ENCODE results near the gene R3HDM4. TPM values are rescaled to one million over a fixed set of nuclear protein-coding genes. Genes with fewer than 3 reads are reported as not detected.
A peak's percentile ranks its signal among the peaks of the same experiment; 100 is the strongest.
"Not testable (repeated sequence)": the region's sequence is repeated elsewhere in the genome, so short reads cannot be mapped to it uniquely, and the experiment has no call there.

The R3HDM4 gene
- total RNA-seq, 1 experiment from 2014 or later: 40.8 TPM

DNA sequence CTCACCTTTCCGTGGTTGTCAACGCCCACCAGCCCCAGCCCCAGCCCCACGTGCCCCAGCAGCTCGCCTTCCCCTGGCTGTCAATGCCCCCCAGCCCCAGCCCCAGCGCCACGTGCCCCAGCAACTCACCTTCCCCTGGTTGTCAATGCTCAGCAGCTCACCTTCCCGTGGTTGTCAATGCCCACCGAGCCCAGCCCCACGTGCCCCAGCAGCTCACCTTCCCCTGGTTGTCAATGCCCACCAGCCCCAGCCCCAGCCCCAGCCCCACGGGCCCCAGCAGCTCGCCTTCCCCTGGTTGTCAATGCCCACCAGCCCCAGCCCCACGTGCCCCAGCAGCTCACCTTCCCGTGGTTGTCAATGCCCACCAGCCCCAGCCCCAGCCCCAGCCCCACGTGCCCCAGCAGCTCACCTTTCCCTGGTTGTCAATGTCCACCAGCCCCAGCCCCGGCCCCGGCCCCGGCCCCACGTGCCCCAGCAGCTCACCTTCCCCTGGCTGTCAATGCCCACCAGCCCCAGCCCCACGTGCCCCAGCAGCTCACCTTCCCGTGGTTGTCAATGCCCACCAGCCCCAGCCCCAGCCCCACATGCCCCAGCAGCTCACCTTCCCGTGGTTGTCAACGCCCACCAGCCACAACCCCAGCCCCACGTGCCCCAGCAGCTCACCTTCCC, 34.9 kb downstream of the R3HDM4 start:
- not testable (repeated sequence) for DNase-seq (ENCODE audit: low read depth)

DNA sequence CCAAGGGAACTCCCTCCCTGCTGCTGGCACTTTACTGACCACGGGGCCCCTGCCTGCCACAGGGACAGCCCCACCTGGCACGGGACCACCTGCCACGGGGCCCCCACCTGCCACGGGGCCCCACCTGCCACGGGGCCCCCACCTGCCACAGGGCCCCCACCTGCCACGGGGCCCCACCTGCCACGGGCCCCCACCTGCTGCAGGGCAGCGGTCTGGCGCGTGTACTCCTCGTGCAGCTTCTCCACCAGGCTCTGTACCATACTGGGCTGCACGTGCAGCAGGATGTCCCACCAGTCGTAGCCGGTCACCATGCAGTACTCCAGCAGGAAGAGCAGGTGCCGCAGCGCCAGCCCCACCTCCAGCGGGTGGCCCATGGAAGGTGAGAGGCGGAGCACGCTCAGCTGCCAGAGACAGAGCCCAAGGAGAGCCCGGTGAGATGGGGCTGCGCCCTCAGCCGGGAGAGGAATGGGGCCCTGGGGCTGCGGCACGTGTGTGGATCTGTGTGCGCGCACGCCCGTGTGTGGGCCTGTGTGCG, 36.2 kb downstream of the R3HDM4 start:
- no peak for DNase-seq (ENCODE audit: low read depth)

DNA sequence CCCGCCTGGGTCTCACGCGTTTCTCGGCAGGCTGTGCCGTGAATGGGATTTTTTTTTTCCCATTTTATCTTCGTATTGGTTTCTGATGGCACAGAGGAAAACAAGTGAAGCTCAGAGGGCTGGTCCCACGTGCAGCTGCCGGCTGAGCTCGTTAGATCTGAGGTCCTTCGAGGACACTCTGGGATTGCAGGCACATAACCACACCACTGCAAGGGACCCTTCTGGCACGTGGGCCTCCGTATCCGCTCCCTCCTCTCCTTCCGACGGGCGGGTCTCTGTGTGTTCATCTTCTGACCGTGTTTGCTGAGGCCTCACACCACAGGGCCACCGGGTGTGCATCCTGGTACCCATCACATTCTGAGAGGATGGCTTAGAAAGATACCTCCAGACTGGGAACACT, 36.9 kb downstream of the R3HDM4 start:
- no peak for DNase-seq (ENCODE audit: low read depth)

DNA sequence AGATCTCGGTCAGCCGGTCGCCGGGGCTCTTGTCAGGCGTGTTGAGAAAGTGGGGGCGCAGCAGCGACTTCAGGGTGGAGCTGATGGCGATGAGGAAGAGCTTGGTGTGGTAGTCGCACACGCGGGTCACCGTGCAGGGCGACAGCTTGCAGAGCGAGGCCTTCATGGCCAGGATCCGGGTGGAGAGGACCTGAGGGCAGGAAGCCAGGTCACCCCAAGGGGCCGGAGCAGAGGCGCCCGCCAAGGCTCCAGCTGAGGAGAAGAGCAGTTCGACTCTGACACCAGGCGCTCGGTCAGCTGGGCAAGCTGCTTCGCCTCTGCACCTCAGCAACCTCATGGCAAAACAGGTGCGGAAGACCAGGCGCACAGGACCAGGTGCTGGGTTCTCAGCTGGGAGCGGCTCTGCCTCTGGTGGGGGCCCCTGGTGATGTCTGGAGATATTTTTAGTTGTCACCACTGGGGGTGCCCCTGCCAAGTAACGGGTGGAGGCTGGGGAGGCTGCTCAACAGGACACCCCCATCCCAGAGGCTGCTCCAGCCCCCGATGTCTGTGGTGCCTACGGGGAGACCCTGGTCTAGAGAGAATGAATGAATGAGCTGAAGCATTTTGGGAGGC, 37.6 kb downstream of the R3HDM4 start:
- no peak for DNase-seq (ENCODE audit: low read depth)

DNA sequence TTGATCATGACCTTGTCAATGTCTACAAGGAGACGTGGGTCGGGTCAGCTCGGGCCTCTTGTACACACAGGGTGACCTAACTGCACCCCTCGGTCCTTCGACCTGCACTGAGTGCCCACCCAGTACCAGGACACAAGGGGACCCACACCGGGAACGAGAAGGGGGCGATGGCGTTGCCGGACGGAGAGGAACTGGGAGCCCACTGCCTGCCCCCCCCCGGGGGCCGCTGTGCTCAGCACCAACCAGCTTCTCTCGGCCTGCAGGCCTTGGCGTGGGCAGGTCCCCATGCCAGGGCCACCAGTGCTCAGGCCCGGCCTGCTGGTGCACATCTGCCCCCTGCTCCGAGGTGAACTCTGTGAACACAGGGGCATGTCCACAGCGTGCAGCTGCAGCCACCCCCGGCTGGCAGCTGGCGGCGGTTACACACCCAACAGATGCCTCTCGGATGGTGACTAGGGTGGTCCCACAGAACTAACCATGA, 39.4 kb downstream of the R3HDM4 start:
- DNase-seq (ENCODE audit: low read depth): no peak

DNA sequence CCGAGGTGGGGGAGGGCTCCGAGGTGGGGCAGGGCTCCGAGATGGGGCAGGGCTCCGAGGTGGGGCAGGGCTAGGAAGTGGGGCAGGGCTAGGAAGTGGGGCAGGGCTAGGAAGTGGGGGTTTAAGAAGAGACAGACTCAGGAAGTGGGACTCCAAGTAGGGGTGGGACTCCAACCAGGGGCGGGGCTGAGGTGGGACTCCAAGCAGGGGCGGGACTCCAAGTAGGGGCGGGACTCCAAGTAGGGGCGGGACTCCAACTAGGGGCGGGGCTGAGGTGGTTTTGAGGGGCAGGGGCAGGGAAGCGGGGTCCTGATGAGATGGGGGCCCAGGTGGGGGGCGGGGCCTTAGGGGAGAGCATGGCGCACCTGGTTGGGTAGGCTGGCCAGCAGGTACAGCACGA, 39.9 kb downstream of the R3HDM4 start:
- peak; percentile 81 for DNase-seq (ENCODE audit: low read depth)

DNA sequence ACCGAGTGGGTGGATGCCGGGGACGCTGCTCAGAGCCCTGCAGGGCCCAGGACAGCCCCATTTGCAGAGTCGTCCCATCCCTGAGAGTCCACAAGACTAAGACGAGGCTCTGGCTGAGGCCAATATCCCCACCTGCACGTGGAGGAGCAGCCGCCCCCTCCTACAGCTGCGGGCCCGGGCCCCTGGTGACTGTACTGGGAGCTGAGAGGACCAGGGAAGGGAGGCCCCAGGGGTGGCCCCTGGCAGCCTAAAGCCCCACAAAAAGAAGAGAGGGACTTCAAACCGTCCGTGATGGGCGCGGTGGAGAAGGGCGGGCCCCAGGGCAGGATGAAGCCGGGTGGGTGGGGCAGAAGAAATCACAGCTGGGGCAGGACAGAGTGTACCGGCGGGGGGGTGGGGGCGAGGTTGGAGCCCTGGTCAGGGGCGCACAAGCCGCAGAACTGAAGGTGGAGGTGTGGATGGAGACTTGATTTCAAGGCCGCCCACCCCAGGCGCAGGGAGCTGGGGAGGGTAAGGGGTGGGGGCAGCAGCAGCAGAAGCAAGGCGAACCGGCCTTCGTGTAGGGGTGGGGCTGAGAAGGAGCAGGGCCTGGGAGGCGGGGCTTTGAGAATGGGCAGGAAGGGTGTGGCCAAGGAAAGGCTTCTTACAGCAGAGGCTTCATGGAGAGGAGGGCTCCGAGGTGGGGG, 40.6 kb downstream of the R3HDM4 start:
- peak; percentile 90 for DNase-seq (ENCODE audit: low read depth)

DNA sequence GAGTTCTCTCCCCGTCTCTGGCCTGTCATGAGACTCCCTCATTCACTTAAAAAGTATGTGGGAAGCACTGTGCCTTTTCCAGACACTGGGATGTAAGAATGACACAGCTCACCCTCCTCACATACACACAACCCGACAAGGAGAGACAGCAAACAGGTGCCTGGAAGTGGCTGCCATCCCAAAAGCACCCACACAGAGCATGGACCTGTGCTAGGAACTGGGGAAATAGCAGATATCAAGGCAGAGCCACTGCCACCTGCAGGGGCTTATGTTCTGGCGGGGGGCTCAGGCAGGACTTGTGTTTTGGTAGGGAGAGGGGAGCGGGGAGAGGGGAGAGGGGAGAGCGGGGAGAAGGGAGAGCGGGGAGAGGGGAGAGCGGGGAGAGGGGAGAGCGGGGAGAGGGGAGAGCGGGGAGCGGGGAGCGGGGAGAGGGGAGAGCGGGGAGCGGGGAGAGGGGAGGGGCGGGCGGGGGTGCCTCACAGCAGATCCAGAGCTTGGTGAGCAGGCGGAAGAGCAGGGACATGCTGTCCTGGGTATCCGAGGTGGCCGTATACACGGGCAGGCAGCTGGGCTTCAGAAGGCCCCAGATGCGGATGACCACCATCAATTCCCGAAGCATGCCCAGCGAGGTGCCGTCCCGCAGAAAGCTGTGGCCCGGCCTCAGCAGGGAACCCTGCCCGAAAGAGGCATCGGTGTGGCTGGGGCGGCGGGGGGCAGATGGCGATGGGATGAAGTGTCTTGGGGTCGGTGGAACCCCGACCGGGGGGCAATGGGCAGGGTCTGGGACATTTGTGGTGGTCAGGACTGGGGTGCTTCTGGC, 41.4 kb downstream of the R3HDM4 start:
- DNase-seq (ENCODE audit: low read depth): peak; percentile 41

DNA sequence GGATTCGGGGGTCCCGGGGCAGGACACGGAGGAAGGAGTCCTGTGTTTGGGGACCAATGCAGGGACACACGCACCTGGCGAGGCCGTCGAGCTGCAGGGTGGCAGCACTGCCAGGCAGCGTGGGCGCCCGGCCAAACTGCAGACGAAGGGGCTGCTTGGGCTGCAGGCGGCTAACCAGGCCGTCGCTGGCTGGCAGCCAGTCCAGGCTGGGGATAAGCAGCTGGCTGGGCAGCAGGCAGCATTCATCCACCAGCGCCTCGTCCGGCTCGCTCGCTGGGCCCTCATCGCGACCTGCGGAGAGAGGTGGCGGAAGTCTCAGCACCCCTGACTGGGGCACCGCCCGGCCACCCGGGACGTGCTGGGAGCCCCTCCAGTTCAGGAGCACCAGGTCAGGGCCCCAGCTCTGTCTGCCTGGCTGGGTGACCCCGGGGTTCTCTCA, 42.0 kb downstream of the R3HDM4 start:
- no peak for DNase-seq (ENCODE audit: low read depth)

DNA sequence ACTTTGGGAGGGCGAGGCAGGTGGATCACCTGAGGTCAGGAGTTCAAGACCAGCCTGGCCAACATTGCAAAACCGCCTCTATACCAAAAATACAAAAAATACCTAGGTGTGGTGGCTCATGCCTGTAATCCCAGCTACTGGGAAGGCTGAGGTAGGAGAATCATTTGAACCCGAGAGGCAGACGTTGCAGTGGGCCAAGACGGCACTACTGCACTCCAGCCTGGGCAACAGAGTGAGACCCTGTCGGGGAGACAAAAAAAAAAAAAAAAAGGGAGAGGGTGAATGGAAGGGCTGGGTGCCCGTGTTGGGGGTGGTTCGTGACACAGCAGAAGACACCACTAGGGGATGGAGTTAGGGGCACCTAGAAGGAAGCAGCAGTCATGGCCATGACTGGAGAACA, 42.7 kb downstream of the R3HDM4 start:
- no peak for DNase-seq (ENCODE audit: low read depth)

DNA sequence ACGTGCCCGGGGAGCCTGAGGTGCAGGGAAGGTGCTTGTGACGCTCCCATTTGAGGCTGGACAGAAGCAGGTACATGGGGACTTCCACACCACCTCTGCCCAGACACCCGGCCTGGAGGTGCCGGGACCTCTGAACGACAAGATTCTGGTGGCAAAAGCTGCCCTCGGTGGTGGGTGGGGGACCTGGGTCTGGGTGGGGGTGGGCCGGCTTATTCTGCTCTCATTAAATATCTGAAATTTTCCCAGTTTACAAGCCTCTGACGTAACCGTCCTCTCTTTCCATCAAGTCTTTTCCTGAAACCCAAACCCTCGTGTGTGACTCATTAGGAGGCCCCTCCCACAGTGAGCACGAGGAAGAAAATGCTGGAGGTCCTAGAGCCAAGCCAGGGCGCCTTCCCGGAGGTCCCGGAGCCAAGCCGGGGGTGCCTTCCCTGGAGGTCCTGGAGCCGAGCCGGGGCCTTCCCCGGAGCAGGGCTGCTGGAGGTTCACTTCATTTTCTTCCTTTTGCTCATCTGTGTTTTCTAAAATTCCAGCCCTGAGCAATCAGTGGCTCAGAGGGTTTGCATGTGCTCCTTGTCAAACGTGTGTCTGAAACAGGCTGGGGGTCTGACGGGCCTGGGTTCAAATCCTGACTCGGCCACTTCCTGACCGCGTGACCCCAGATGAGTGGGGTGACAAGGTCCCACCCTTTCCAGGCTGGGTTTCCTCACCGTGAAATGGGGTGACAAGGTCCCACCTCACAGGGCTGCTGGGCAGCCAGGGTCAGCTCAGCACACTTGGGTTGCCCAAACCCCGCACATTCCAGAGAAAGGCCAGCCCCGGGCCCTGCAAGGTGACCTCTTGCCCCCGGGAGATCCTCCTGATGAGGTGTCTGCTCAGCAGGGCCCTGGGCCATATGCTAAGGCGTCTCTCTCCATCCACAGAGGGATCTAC, 43.5 kb downstream of the R3HDM4 start:
- peak; percentile 93 for DNase-seq (ENCODE audit: low read depth)

DNA sequence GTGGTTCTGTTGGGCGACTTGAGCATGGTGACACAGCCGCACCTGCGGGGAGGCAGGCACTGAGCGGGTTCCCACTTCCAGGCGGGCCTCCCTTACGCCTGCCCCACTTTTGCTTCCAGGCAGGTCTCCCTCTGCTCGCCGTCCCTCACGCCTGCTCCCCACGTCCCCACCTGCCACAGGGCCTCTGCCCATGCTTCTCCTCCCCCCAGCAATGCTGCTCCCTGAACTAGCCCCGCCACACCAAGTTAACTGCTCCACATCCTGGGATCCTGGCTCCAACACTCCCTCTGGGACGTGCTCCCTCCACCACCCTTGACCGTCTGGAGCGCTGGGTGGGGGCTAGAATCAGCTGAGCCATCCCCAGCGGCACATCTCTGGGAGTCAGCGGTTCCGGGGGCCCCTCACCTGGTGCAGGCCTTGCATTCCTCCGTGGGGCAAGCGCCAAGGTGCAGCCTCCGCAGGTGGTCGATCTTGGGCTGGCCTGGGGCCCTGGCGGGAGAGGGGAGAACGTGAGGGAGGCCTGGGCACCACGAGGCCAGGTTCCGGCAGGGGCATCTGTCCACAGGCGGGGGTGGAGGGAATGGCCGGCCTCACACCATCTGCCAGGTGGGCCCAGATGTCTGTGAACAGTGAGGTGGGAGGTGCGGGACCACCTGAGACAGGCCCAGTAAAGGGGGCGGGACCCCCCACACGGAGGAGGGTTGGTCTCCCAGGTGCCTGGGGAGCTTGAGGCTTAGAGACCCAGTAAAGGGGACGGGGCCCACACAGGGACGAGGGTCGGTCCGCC, 44.4 kb downstream of the R3HDM4 start:
- DNase-seq (ENCODE audit: low read depth): no peak

DNA sequence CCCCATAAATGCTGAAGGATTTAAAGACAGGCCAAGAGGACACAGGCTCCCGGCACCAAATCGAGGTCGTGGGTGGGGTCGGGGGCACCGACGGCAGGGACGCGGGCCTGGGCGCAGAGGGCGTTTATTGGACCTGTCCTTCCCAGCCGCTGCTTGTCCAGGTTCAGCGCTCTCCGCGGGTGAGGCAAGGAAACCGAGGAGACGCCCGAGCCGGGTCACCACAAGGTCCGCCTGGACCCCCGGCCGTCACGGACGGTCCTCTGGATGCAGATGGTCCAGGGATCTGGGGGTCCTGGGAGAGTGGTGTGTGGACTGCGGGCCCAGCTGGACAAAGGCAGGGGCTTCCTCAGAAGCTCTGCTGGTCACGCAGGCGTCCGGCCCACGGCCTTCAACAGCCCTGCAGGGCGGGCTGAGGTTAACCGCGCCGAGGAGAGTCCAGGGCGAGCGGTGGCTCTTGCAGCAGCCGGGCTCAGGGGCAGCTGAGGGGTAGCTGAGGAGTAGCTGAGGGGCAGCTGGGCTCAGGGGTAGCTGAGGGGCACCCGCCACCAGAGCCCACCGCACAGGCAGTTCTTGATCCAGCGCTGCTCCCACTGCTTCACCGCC, 45.1 kb downstream of the R3HDM4 start:
- DNase-seq (ENCODE audit: low read depth): no peak

DNA sequence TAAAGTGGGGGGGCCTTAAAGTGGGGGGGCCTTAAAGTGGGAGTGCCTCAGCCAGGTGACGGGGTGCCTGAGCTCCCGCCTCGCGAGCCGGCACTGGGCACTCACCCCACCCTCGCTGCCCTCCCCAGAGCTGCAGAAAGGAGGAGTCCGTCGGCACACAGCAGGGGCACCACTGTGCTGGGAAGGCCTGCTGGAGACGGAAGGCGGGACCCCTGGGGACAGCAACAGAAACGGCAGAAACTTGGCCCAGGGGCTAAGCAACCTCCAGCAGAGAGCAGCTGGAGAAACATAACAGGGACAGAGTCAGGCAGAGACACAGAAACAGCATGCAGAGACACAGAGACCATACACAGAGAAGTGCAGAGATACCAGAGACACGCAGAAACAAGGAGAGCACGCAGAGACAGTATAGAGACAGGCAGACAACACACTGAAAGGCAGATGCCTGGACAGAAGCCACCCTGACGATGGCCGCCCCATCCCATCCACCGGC, 45.7 kb downstream of the R3HDM4 start:
- no peak for DNase-seq (ENCODE audit: low read depth)

DNA sequence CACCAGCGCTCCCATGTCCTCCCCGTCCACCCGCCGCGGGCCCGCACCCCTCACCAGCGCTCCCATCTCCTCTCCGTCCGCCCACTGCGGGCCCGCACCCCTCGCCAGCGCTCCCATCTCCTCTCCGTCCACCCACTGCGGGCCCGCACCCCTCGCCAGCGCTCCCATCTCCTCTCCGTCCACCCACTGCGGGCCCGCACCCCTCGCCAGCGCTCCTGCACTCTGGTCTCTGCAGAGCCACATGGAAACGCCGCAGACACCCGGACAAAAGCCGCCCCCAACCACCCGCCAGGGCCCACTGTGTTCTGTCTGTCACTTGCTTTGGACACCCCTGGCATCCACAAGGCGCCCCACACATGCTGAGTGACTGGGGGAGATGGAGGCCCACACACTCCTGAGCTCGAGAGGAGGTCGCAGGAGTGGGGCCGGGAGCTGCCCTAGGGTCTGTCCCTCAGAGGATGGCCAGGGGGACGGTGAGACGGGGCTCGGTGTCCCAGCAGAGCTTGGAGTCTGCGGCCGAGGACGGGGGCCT, 46.2 kb downstream of the R3HDM4 start:
- no peak for DNase-seq (ENCODE audit: low read depth)

DNA sequence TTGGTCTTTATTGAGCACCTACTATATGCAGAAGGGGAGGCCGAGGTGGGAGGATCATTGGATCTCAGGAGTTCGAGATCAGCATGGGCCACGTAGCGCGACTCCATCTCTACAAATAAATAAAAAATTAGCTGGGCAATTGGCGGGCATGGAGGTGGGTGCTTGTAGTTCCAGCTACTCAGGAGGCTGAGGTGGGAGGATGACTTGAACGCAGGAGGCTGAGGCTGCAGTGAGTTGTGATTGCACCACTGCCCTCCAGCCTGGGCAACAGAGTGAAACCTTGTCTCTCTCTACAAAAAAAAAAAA, 49.8 kb downstream of the R3HDM4 start:
- no peak for DNase-seq (ENCODE audit: low read depth)

DNA sequence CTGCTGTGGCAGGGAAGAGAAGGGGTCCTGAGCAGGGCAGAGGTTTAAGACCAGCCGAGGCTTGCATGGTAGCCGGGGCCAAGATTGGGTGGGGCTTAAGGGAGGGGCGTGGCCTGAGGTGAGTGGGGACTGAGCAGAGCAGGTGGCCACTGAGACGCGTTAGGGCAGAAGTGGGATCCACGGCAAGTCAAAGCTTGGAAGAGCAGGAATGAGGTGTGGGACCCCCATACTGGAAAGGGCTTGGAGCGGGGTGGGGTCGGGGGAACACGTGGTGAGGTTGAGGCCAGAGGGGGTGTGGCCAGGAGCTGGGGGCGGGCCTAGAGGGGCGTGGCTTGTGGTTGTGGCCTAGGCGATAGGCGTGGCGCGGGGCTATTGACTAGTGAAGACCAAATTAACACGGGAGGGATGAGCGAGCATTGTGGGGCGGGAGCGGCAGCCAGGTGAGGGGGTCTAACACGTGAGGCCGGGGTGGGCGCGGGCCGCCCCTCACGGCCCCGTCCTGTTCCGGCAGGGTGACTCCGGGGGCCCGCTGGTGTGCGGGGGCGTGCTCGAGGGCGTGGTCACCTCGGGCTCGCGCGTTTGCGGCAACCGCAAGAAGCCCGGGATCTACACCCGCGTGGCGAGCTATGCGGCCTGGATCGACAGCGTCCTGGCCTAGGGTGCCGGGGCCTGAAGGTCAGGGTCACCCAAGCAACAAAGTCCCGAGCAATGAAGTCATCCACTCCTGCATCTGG, 50.3 kb downstream of the R3HDM4 start:
- peak; percentile 81 for DNase-seq (ENCODE audit: low read depth)

DNA sequence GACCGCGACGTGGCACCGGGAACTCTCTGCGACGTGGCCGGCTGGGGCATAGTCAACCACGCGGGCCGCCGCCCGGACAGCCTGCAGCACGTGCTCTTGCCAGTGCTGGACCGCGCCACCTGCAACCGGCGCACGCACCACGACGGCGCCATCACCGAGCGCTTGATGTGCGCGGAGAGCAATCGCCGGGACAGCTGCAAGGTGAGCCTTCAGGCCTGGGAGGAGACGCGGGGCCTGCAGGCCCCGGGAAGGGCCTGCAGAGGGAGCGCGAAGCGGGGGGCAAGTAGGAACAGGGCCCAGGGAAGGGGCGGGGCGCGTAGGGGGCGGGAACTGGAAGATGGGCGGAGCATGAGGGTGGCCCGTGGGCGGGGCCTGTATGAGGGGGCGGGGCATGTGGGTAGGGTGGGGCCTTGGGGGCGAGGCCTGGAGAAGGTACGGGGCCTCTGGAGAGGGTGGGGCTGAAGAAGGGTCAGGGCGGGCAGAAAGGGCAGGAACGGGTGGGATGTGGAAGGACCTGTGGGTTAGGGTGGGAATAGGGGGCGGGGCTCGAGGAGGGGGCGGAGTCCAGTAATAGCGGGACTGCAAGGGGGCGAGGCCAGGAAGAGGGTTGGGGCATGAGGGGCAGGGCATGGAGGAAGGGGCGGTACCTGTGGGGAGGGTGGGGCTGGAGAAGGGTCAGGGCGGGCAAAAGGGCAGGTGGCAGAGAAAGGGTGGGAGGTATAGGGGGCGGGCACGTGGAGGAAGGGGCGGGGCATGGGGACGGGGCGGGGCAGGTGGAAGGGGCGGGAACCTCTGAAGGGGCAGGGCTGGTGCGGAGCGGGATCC, 51.1 kb downstream of the R3HDM4 start:
- peak; percentile 83 for DNase-seq (ENCODE audit: low read depth)
